Activated CD8-positive, alpha-beta T cell treated with anti-CD3 and anti-CD28 coated beads, Interleukin-2, amount 10 ng/mL, durations not matched to agents 7 days and 5 days (primary cell): ENCODE measurements around the gene CDC23. TPM values are rescaled to one million over a fixed set of nuclear protein-coding genes. Genes with fewer than 3 reads are reported as not detected.

Experiments
- ATAC-seq: fragments of 150-1000 bp; cut with Tn5 transposase; one replicate; pipeline ENCODE4 v1.10.0; 2021; ENCODE audit warnings: moderate library complexity
- CTCF ChIA-PET: fragments of 350-600 bp; sonication (Branson Sonifier 250); formaldehyde crosslinking; loops from one replicate; lab custom pipeline; 2021; ENCODE audit warnings: antibody characterized with exemption; lab: Charles Lee
- POLR2A ChIA-PET: fragments of 350-600 bp; sonication (Branson Sonifier 250); formaldehyde crosslinking; loops from one replicate; lab custom pipeline; 2021; ENCODE audit warnings: antibody characterized with exemption; lab: Charles Lee
- DNase-seq: peaks from one replicate; pipeline ENCODE4 v3.0.0-alpha.2; 2020
- H3K27ac Mint-ChIP-seq: one replicate; pipeline ENCODE4 v1.8.0; 2021; ENCODE audit warnings: mild to moderate bottlenecking, mixed read lengths
- H3K27me3 Mint-ChIP-seq: one replicate; pipeline ENCODE4 v1.8.0; 2021; ENCODE audit warnings: low read depth, mixed read lengths
- H3K36me3 Mint-ChIP-seq: one replicate; pipeline ENCODE4 v1.8.0; 2021; ENCODE audit warnings: low read depth, mixed read lengths
- H3K4me1 Mint-ChIP-seq: one replicate; pipeline ENCODE4 v1.8.0; 2021; ENCODE audit warnings: low read depth, mixed read lengths
- H3K4me3 Mint-ChIP-seq: one replicate; pipeline ENCODE4 v1.8.0; 2021; ENCODE audit warnings: mild to moderate bottlenecking, mixed read lengths
- H3K9me3 Mint-ChIP-seq: one replicate; pipeline ENCODE4 v1.8.0; 2022; ENCODE audit warnings: mixed read lengths; ENCODE audit not compliant: insufficient read depth
- total RNA-seq, 2 experiments: library from RNA; stranded (reverse); gene quantifications; one replicate each; pipeline ENCODE4 v1.2.3, GENCODE V29; 2021

Gene CDC23
- total RNA-seq, 2 experiments from 2014 or later, result 34.1 to 36.6 TPM

- Mint-ChIP-seq H3K36me3 (no peaks in the 10 kb centered on the region), H3K9me3 (no peaks in the 10 kb centered on the region), H3K27ac (no peak overlapping the region), H3K4me1 (peaks cover 12% of the 10 kb centered on the region), H3K4me3 (no peak overlapping the region), H3K27me3 (peaks cover 49% of the 10 kb centered on the region)
- ATAC-seq, result peak; percentile 67
- ChIA-PET POLR2A (interaction anchor here (0.9 kb wide), 1 partner anchor 28 kb away, joined by 3 read pairs; the partner anchor contains the start of gene CDC23), CTCF (interaction anchor here (0.6 kb wide), 1 partner anchor 28 kb away, joined by 3 read pairs; no protein-coding TSS in a partner anchor)
- DNase-seq, result peak; percentile 25
Measured at GRCh38 chr5:138240650-138241385, 27.7 kb upstream of the CDC23 start.

GRCh38 chr5:138238034-138238433 is 24.9 kb upstream of the CDC23 start:
- H3K4me1 Mint-ChIP-seq, result peaks cover 12% of the 10 kb centered on the region
- H3K27ac Mint-ChIP-seq, result no peak overlapping the region
- H3K9me3 Mint-ChIP-seq, result no peaks in the 10 kb centered on the region
- DNase-seq (no peak), ATAC-seq (no peak)
- peaks cover 32% of the 10 kb centered on the region for H3K27me3 Mint-ChIP-seq
- ChIA-PET CTCF (interaction anchor here (1.4 kb wide), 1 partner anchor 13 kb away, joined by 3 read pairs; no protein-coding TSS in a partner anchor), POLR2A (no interaction called here)
- H3K36me3 Mint-ChIP-seq, result no peaks in the 10 kb centered on the region
- H3K4me3 Mint-ChIP-seq, result no peak overlapping the region

GRCh38 chr5:138234651-138235050 is 21.5 kb upstream of the CDC23 start:
- CTCF ChIA-PET, result interaction anchor here (0.8 kb wide), 1 partner anchor 11 kb away, joined by 5 read pairs; no protein-coding TSS in a partner anchor

GRCh38 chr5:138233280-138233679 is 20.2 kb upstream of the CDC23 start:
- Mint-ChIP-seq H3K27ac (no peak overlapping the region), H3K4me1 (no peaks in the 10 kb centered on the region), H3K9me3 (no peaks in the 10 kb centered on the region), H3K27me3 (peaks cover 5% of the 10 kb centered on the region), H3K4me3 (no peak overlapping the region), H3K36me3 (no peaks in the 10 kb centered on the region)
- DNase-seq, result no peak
- CTCF ChIA-PET, result no interaction called here
- POLR2A ChIA-PET, result no interaction called here
- no peak for ATAC-seq

More at GRCh38 chr5:138234651-138235050, 21.5 kb upstream of the CDC23 start:
- Mint-ChIP-seq H3K4me1 (no peaks in the 10 kb centered on the region), H3K27ac (no peak overlapping the region), H3K9me3 (no peaks in the 10 kb centered on the region), H3K4me3 (no peak overlapping the region), H3K27me3 (peaks cover 8% of the 10 kb centered on the region), H3K36me3 (no peaks in the 10 kb centered on the region)
- no peak for DNase-seq
- POLR2A ChIA-PET, result no interaction called here
- ATAC-seq, result no peak

- no peak overlapping the region for H3K4me3 Mint-ChIP-seq
Measured at GRCh38 chr5:138230981-138231589, 18.0 kb upstream of the CDC23 start.

GRCh38 chr5:138230261-138230660 is 17.1 kb upstream of the CDC23 start:
- Mint-ChIP-seq H3K4me1 (no peaks in the 10 kb centered on the region), H3K27ac (no peak overlapping the region), H3K4me3 (no peak overlapping the region), H3K9me3 (peaks cover 3% of the 10 kb centered on the region), H3K27me3 (peaks cover 9% of the 10 kb centered on the region), H3K36me3 (no peaks in the 10 kb centered on the region)
- no peak for ATAC-seq
- ChIA-PET POLR2A (no interaction called here), CTCF (no interaction called here)
- DNase-seq, result no peak

More at GRCh38 chr5:138230981-138231589, 18.0 kb upstream of the CDC23 start:
- H3K36me3 Mint-ChIP-seq, result no peaks in the 10 kb centered on the region
- CTCF ChIA-PET, result interaction anchor here (0.9 kb wide), 2 partner anchors 8 to 23 kb away, joined by 3 to 5 read pairs; no protein-coding TSS in a partner anchor
- peaks cover 3% of the 10 kb centered on the region for H3K9me3 Mint-ChIP-seq
- ATAC-seq (no peak), DNase-seq (no peak)
- H3K27ac Mint-ChIP-seq, result no peak overlapping the region
- POLR2A ChIA-PET, result no interaction called here
- H3K27me3 Mint-ChIP-seq, result peaks cover 7% of the 10 kb centered on the region
- no peaks in the 10 kb centered on the region for H3K4me1 Mint-ChIP-seq

- ChIA-PET POLR2A (no interaction called here), CTCF (no interaction called here)
- H3K9me3 Mint-ChIP-seq, result peaks cover 3% of the 10 kb centered on the region
- no peaks in the 10 kb centered on the region for H3K4me1 Mint-ChIP-seq
- H3K27ac Mint-ChIP-seq, result no peak overlapping the region
- H3K27me3 Mint-ChIP-seq, result peaks cover 6% of the 10 kb centered on the region
- no peak for DNase-seq
- no peaks in the 10 kb centered on the region for H3K36me3 Mint-ChIP-seq
- H3K4me3 Mint-ChIP-seq, result no peak overlapping the region
- ATAC-seq, result no peak
Measured at GRCh38 chr5:138229387-138229786, 16.3 kb upstream of the CDC23 start.

- Mint-ChIP-seq H3K36me3 (no peaks in the 10 kb centered on the region), H3K4me1 (peaks cover 6% of the 10 kb centered on the region), H3K27me3 (peaks cover 21% of the 10 kb centered on the region), H3K4me3 (no peak overlapping the region), H3K9me3 (peaks cover 3% of the 10 kb centered on the region), H3K27ac (no peak overlapping the region)
- no peak for DNase-seq
- POLR2A ChIA-PET, result no interaction called here
- no peak for ATAC-seq
- CTCF ChIA-PET, result no interaction called here
Measured at GRCh38 chr5:138226910-138227309, 13.8 kb upstream of the CDC23 start.

- ATAC-seq (no peak), DNase-seq (no peak)
- CTCF ChIA-PET, result interaction anchor here (1.0 to 1.4 kb wide), 6 partner anchors 18 to 130 kb away, joined by 3 to 4 read pairs (median 4); partner anchors contain the start of gene KDM3B
- Mint-ChIP-seq H3K27me3 (peaks cover 26% of the 10 kb centered on the region), H3K4me1 (peaks cover 6% of the 10 kb centered on the region), H3K36me3 (no peaks in the 10 kb centered on the region), H3K9me3 (peaks cover 3% of the 10 kb centered on the region), H3K4me3 (no peak overlapping the region), H3K27ac (no peak overlapping the region)
- POLR2A ChIA-PET, result no interaction called here
Measured at GRCh38 chr5:138224712-138225111, 11.6 kb upstream of the CDC23 start.

- no peak for DNase-seq
- peaks cover 6% of the 10 kb centered on the region for H3K4me1 Mint-ChIP-seq
- no peak for ATAC-seq
- no peaks in the 10 kb centered on the region for H3K36me3 Mint-ChIP-seq
- ChIA-PET POLR2A (interaction anchor here (1.1 kb wide), 1 partner anchor 11 kb away, joined by 3 read pairs; the partner anchor contains the start of gene CDC23), CTCF (interaction anchor here (0.7 to 1.8 kb wide), 10 partner anchors 8 to 185 kb away, joined by 3 to 8 read pairs (median 5); partner anchors contain the start of genes CDC23 and CDC25C)
- H3K4me3 Mint-ChIP-seq, result no peak overlapping the region
- no peak overlapping the region for H3K27ac Mint-ChIP-seq
- H3K27me3 Mint-ChIP-seq, result peaks cover 27% of the 10 kb centered on the region
- H3K9me3 Mint-ChIP-seq, result peaks cover 3% of the 10 kb centered on the region
Measured at GRCh38 chr5:138223532-138223931, 10.4 kb upstream of the CDC23 start.

- Mint-ChIP-seq H3K27ac (no peak overlapping the region), H3K36me3 (peaks cover 6% of the 10 kb centered on the region), H3K4me3 (no peak overlapping the region), H3K27me3 (peaks cover 8% of the 10 kb centered on the region), H3K4me1 (peaks cover 15% of the 10 kb centered on the region), H3K9me3 (no peaks in the 10 kb centered on the region)
- POLR2A ChIA-PET, result no interaction called here
- CTCF ChIA-PET, result interaction anchor here (1.0 kb wide), 1 partner anchor 137 kb away, joined by 3 read pairs; no protein-coding TSS in a partner anchor
- no peak for DNase-seq
- ATAC-seq, result no peak
Measured at GRCh38 chr5:138216799-138217198, 3.7 kb upstream of the CDC23 start.
